Neural progenitor cell (in vitro differentiated cells): ENCODE data around the gene PRODH2.

Experiments
- CTCF ChIP-seq: fragments of 200-600 bp; sonication (generic); IDR thresholded peaks from 2 replicates; pipeline ENCODE4 v1.5.1; 2017; ENCODE audit warnings: antibody characterized with exemption, mild to moderate bottlenecking
- EZH2phosphoT487 ChIP-seq: fragments of 200-600 bp; sonication (generic); IDR thresholded peaks from 2 replicates; pipeline ENCODE4 v1.6.1; 2017; ENCODE audit warnings: antibody characterized with exemption

GRCh38 chr19:35786299-35787160 lies 26.1 kb downstream of the PRODH2 start:
- TF ChIP-seq CTCF = no peak
- no peak for TF ChIP-seq EZH2phosphoT487
